Panc1 (cell line): ENCODE results near the gene MAPK10. TPM values are rescaled to one million over a fixed set of nuclear protein-coding genes. Genes with fewer than 3 reads are reported as not detected.

Experiments
- ATAC-seq: fragments of 200-7000 bp; cut with Tn5 transposase; 2 replicates; pipeline ENCODE4 v1.9.1; 2020; ENCODE audit warnings: mild to moderate bottlenecking, moderate library complexity
- BruUV-seq: library from RNA; stranded (reverse); fragments of 400-500 nt; replicated peaks from 2 replicates; lab custom pipeline; 2021; lab: Mats Ljungman, UMichigan
- CTCF ChIA-PET: fragments of 300-600 bp; sonication (Branson Sonifier 250); formaldehyde crosslinking; loops from one replicate; lab custom pipeline; 2022; ENCODE audit warnings: antibody characterized with exemption; lab: Charles Lee
- POLR2A ChIA-PET: fragments of 300-600 bp; sonication (Branson Sonifier 250); formaldehyde crosslinking; loops from one replicate; lab custom pipeline; 2022; ENCODE audit warnings: antibody characterized with exemption; lab: Charles Lee
- DNase-seq: peaks from one replicate; pipeline ENCODE4 v3.0.0-alpha.2; 2010; ENCODE audit warnings: low read depth, low spot score
- H3K27ac ChIP-seq: 2 replicates; pipeline ENCODE4 v1.5.1; 2011; ENCODE audit warnings: mild to moderate bottlenecking, low read length, inconsistent platforms
- H3K27me3 ChIP-seq: fragments of 200-500 bp; sonication (Bioruptor generic); 2 replicates; pipeline ENCODE4 v1.6.0; 2014; ENCODE audit warnings: low read length, inconsistent platforms; ENCODE audit not compliant: control insufficient read depth, insufficient read depth
- H3K36me3 ChIP-seq: fragments of 200-500 bp; sonication (Bioruptor generic); 2 replicates; pipeline ENCODE4 v1.5.1; 2014; ENCODE audit warnings: inconsistent platforms, mild to moderate bottlenecking, low read length, moderate library complexity; ENCODE audit not compliant: control insufficient read depth, insufficient read depth
- H3K4me1 ChIP-seq: 2 replicates; pipeline ENCODE4 v1.5.1; 2011; ENCODE audit warnings: inconsistent platforms, mild to moderate bottlenecking, low read length, moderate library complexity; ENCODE audit not compliant: control insufficient read depth, insufficient read depth
- H3K4me3 ChIP-seq, 2 experiments: 2 replicates each; pipeline ENCODE4 v1.5.1; 2011 to 2012; ENCODE audit warnings: low read depth in 2 of 2, low read length in 2 of 2, mild to moderate bottlenecking in 2 of 2, inconsistent platforms in 1 of 2, moderate library complexity in 1 of 2
- H3K9me3 ChIP-seq: fragments of 200-500 bp; sonication (Bioruptor generic); 2 replicates; pipeline ENCODE4 v1.5.1; 2014; ENCODE audit warnings: low read depth, mild to moderate bottlenecking, inconsistent platforms, low read length, moderate library complexity; ENCODE audit not compliant: control insufficient read depth, insufficient read depth
- POLR2AphosphoS5 ChIP-seq: IDR thresholded peaks from 2 replicates; pipeline ENCODE4 v1.6.1; 2012; ENCODE audit warnings: mild to moderate bottlenecking, low read depth, low read length, moderate library complexity
- SIN3A ChIP-seq: IDR thresholded peaks from 2 replicates; pipeline ENCODE4 v1.6.1; 2012; ENCODE audit warnings: low read depth, mild to moderate bottlenecking, low read length, moderate library complexity, borderline replicate concordance; ENCODE audit not compliant: insufficient read depth
- TCF7L2 ChIP-seq: IDR thresholded peaks from 2 replicates; pipeline ENCODE4 v1.6.1; 2011; ENCODE audit warnings: mild to moderate bottlenecking, low read depth, low read length, inconsistent platforms
- in situ Hi-C: cut with HindIII; loops from 2 replicates; pipeline ENCODE4 v1.10.0; 2016; ENCODE audit warnings: low sequenced_read_pairs, low pct_unique_long_range_greater_than_20kb
- intact Hi-C: fragments of 100-400 bp; cut with micrococcal nuclease; formaldehyde crosslinking; loops from one replicate; pipeline ENCODE4 v1.10.0; 2022; ENCODE audit not compliant: unreplicated experiment
- total RNA-seq: library from RNA; stranded (reverse); gene quantifications from one replicate; pipeline ENCODE4 v1.2.1, GENCODE V29; 2021; ENCODE audit not compliant: unreplicated experiment
- TF ChIP-seq, protein P1 (sequence below), 2 experiments: IDR thresholded peaks; 2 replicates each; pipeline ENCODE4 v1.6.1; 2011 to 2012; ENCODE audit warnings: low read depth in 2 of 2, control low read depth in 1 of 2, low read length in 1 of 2, mild to moderate bottlenecking in 1 of 2, moderate library complexity in 1 of 2; ENCODE audit not compliant: insufficient read depth in 1 of 2
- TF ChIP-seq, protein P2 (sequence below): fragments of 450-650 bp; IDR thresholded peaks from 2 replicates; pipeline ENCODE4 v1.5.1; 2017; ENCODE audit warnings: mild to moderate bottlenecking

Gene MAPK10
- total RNA-seq, 1 experiment from 2014 or later = 0.85 TPM

DNA sequence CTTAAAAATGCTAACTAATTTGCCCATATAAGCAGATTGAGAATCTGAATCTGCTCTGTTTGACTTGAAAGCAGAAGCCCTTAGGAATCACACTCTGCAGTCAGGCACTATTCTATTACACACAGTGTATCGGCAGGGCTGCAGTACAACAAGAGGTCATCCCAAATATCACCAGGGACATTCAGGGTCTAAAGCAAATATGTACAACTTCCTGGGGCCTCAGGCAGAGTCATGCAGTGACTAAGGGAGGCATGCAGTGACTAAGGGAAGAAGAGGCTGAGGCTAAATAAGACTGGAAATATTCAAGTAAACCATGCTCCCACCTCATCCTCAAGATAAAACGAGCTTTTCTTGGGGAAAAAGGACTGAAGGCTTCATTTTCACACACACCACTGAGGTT lies 20.9 kb downstream of the MAPK10 start:
- H3K27me3 ChIP-seq = no peaks in the 10 kb centered on the region
- H3K4me1 ChIP-seq = no peaks in the 10 kb centered on the region
- peak; percentile 15 for DNase-seq
- intact Hi-C loops = no loop called here
- H3K36me3 ChIP-seq = no peaks in the 10 kb centered on the region
- peak; percentile 82 for ATAC-seq
- no peaks in the 10 kb centered on the region for H3K9me3 ChIP-seq
- in situ Hi-C loops = no loop called here
- no peak overlapping the region for H3K4me3 ChIP-seq
- no peak overlapping the region for H3K27ac ChIP-seq
- ChIA-PET POLR2A (no interaction called here), CTCF (no interaction called here)
- TF ChIP-seq POLR2AphosphoS5 = no peak
- TF ChIP-seq, protein P1, sequence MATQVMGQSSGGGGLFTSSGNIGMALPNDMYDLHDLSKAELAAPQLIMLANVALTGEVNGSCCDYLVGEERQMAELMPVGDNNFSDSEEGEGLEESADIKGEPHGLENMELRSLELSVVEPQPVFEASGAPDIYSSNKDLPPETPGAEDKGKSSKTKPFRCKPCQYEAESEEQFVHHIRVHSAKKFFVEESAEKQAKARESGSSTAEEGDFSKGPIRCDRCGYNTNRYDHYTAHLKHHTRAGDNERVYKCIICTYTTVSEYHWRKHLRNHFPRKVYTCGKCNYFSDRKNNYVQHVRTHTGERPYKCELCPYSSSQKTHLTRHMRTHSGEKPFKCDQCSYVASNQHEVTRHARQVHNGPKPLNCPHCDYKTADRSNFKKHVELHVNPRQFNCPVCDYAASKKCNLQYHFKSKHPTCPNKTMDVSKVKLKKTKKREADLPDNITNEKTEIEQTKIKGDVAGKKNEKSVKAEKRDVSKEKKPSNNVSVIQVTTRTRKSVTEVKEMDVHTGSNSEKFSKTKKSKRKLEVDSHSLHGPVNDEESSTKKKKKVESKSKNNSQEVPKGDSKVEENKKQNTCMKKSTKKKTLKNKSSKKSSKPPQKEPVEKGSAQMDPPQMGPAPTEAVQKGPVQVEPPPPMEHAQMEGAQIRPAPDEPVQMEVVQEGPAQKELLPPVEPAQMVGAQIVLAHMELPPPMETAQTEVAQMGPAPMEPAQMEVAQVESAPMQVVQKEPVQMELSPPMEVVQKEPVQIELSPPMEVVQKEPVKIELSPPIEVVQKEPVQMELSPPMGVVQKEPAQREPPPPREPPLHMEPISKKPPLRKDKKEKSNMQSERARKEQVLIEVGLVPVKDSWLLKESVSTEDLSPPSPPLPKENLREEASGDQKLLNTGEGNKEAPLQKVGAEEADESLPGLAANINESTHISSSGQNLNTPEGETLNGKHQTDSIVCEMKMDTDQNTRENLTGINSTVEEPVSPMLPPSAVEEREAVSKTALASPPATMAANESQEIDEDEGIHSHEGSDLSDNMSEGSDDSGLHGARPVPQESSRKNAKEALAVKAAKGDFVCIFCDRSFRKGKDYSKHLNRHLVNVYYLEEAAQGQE (IDR thresholded peaks at IDR 0.05; ENCODE audit: insufficient read depth in 1 of 2, low read depth in 2 of 2, low read length in 1 of 2) = no peak
- TF ChIP-seq TCF7L2 = no peak
- TF ChIP-seq, protein P2, sequence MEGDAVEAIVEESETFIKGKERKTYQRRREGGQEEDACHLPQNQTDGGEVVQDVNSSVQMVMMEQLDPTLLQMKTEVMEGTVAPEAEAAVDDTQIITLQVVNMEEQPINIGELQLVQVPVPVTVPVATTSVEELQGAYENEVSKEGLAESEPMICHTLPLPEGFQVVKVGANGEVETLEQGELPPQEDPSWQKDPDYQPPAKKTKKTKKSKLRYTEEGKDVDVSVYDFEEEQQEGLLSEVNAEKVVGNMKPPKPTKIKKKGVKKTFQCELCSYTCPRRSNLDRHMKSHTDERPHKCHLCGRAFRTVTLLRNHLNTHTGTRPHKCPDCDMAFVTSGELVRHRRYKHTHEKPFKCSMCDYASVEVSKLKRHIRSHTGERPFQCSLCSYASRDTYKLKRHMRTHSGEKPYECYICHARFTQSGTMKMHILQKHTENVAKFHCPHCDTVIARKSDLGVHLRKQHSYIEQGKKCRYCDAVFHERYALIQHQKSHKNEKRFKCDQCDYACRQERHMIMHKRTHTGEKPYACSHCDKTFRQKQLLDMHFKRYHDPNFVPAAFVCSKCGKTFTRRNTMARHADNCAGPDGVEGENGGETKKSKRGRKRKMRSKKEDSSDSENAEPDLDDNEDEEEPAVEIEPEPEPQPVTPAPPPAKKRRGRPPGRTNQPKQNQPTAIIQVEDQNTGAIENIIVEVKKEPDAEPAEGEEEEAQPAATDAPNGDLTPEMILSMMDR = no peak
- no peak for TF ChIP-seq SIN3A
- BruUV-seq = no TSS peak

DNA sequence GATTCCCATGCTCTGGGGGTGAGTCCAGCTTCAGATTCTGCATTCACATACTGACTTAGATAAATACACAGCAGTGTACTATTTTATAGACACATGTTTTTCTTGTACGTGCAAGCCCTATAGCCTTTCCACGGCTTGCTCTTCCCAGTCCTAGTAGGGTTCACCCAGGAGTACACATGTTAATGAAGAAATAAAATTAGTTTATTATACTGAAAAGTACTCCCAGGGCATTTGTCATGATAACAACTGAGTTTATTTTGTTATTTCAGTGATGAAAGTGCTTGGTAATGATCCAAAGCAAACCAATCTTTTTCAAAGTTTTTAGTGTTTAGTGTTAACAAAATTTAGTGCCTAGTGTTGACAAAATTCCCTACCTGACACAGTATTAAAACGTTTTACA lies 21.3 kb downstream of the MAPK10 start:
- Histone ChIP-seq H3K4me3 (no peak overlapping the region), H3K4me1 (no peaks in the 10 kb centered on the region), H3K27ac (no peak overlapping the region), H3K27me3 (no peaks in the 10 kb centered on the region), H3K9me3 (no peaks in the 10 kb centered on the region), H3K36me3 (no peaks in the 10 kb centered on the region)
- CTCF ChIA-PET = no interaction called here
- POLR2A ChIA-PET = no interaction called here
- TF ChIP-seq SIN3A (no peak), POLR2AphosphoS5 (no peak), TCF7L2 (no peak)
- TF ChIP-seq, protein P2 = no peak
- TF ChIP-seq, protein P1 (IDR thresholded peaks at IDR 0.05; ENCODE audit: insufficient read depth in 1 of 2, low read depth in 2 of 2, low read length in 1 of 2) = no peak
- in situ Hi-C loops (no loop called here), intact Hi-C loops (no loop called here)
- no TSS peak for BruUV-seq
- DNase-seq (no peak), ATAC-seq (no peak)
